Kidney (tissue), 14 donors: ENCODE results near the gene MYCN. TPM values are rescaled to one million over a fixed set of nuclear protein-coding genes. Genes with fewer than 3 reads are reported as not detected.

ENCODE experiments used
- DNase-seq, 5 donors: peaks; one replicate each; pipeline ENCODE4 v3.0.0-alpha.2; 2013 to 2020
- FAIRE-seq: peaks from 2 replicates; lab custom pipeline; 2012; peaks lifted over from hg19 to GRCh38; lab: Jason Lieb, UNC
- H3K27ac ChIP-seq, 2 donors: one replicate each; pipeline ENCODE4 v1.7.0; 2013; ENCODE audit warnings: low read depth in 2 of 2, low read length in 2 of 2, inconsistent platforms in 1 of 2
- H3K27me3 ChIP-seq: one replicate; pipeline ENCODE4 v1.7.1; 2013; ENCODE audit warnings: low read length, inconsistent platforms; ENCODE audit not compliant: control insufficient read depth, insufficient read depth
- H3K36me3 ChIP-seq, 3 donors: one replicate each; pipeline versions ENCODE4 v1.7.0 to v1.7.1; 2013; ENCODE audit warnings: low read length in 3 of 3, control low read depth in 1 of 3, inconsistent platforms in 1 of 3; ENCODE audit not compliant: insufficient read depth in 3 of 3, control insufficient read depth in 2 of 3
- H3K4me1 ChIP-seq, 3 donors: one replicate each; pipeline versions ENCODE4 v1.7.0 to v1.7.1; 2013; ENCODE audit warnings: low read length in 3 of 3, inconsistent platforms in 1 of 3, low read depth in 1 of 3; ENCODE audit not compliant: control insufficient read depth in 2 of 3, insufficient read depth in 2 of 3
- H3K4me3 ChIP-seq, 3 donors: one replicate each; pipeline versions ENCODE4 v1.7.0 to v1.8.1; 2013; ENCODE audit warnings: low read length in 3 of 3, control low read depth in 1 of 3, inconsistent platforms in 1 of 3
- H3K9ac ChIP-seq, 3 donors: one replicate each; pipeline versions ENCODE4 v1.7.0 to v1.7.1; 2013; ENCODE audit warnings: low read length in 3 of 3, control low read depth in 1 of 3, inconsistent platforms in 1 of 3
- H3K9me3 ChIP-seq, 3 donors: one replicate each; pipeline versions ENCODE4 v1.7.0 to v1.7.1; 2013; ENCODE audit warnings: low read length in 3 of 3, control low read depth in 1 of 3, inconsistent platforms in 1 of 3; ENCODE audit not compliant: control insufficient read depth in 2 of 3, insufficient read depth in 1 of 3
- CTCF ChIP-seq: IDR thresholded peaks from 3 replicates; pipeline ENCODE4 v1.5.1; 2012; ENCODE audit warnings: mild to moderate bottlenecking, moderate library complexity, borderline replicate concordance; ENCODE audit not compliant: insufficient read depth; ENCODE audit errors: extremely low read depth
- intact Hi-C: fragments of 100-400 bp; cut with DNase I; formaldehyde crosslinking; loops from one replicate; pipeline ENCODE4 v1.11.1; 2022
- polyA plus RNA-seq: library from polyadenylated mRNA; stranded (reverse); fragments of 350-450 nt; fragmentation: Illumina TruSeq; extraction: RNeasy Lipid Tissue Mini Kit (QIAGEN cat#74804); gene quantifications from one replicate; pipeline ENCODE4 v1.2.3, GENCODE V29; 2014; ENCODE audit warnings: low read depth, low replicate concordance; ENCODE audit not compliant: insufficient read depth
- total RNA-seq: library from RNA; stranded (reverse); fragmentation: NEBNext Ultra II Directional; extraction: Animal tissue kit (Norgen Biotek cat#: 25700); gene quantifications from one replicate; pipeline ENCODE4 v1.2.1, GENCODE V29; 2021
- donor health status: control.
- donor health status: control.
- donor health status: control.
- donor health status: control.
- donor health status: control.
- donor health status: DM: yes; HTN: yes; CAD: no.
- donor health status: Normal renal cell carcinoma (clear cell type).

Gene MYCN
- total and polyA plus RNA-seq, 2 donors from 2014 or later = 1.7 to 2.2 TPM

DNA sequence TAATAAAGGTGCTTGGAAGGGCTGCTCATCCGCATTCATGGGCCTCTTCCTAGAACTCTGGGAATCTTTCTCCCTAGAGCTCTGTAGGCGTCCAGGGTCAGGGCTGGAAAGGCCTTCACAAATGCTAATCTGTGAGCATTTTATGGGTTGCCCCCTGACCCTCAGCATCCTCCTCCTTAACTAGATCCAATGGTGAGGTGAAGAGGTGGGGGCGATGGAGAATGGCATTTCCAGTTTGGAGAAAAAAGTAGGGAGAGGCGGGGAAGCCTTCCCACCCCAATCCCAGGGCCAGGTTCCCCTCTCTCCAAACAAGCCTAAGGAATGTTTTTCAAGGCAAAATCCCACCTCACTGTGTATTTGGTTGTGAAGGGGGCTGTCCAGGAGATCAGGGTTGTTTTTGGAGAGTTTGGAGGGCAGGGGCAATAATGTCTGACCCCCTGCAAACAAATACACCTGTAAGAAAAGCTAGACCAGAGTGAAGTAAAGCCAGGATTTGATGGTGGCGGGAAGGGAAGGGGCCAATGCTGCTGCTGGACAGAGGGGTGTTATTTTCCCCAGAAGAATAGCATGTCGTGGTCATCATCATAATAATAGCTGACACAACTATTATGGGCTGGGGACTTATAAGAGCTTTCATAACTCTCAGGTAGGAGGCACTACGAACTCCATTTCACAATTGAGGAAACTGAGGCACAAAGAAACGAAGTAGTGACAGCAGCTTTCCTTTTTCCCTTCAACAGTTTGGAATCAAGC lies 1.4 kb upstream of the MYCN start:
- intact Hi-C loops = no loop called here
- no peak overlapping the region for H3K27ac ChIP-seq
- no peaks in the 10 kb centered on the region for H3K9me3 ChIP-seq
- peaks cover 0 to 18% (median 0%) of the 10 kb centered on the region in 3 donors for H3K4me1 ChIP-seq
- H3K27me3 ChIP-seq = no peaks in the 10 kb centered on the region
- TF ChIP-seq CTCF = no peak
- H3K36me3 ChIP-seq = no peaks in the 10 kb centered on the region
- no peak overlapping the region for H3K9ac ChIP-seq
- DNase-seq (no peak), FAIRE-seq (no peak)
- H3K4me3 ChIP-seq = peak overlapping the region in 2 of 3 donors; percentile 22 to 72

GRCh38 chr2:15939556-15939853 lies 845 bp upstream of the MYCN start:
- Histone ChIP-seq H3K9ac (no peak overlapping the region), H3K4me3 (peak overlapping the region in 2 of 3 donors; percentile 22 to 72), H3K9me3 (no peaks in the 10 kb centered on the region), H3K27me3 (no peaks in the 10 kb centered on the region), H3K36me3 (no peaks in the 10 kb centered on the region), H3K4me1 (peaks cover 0 to 18% (median 0%) of the 10 kb centered on the region in 3 donors), H3K27ac (no peak overlapping the region)
- TF ChIP-seq CTCF = no peak
- DNase-seq (peak in 2 of 5 donors; percentile 85 to 93), FAIRE-seq (no peak)
- intact Hi-C loops = no loop called here

DNA sequence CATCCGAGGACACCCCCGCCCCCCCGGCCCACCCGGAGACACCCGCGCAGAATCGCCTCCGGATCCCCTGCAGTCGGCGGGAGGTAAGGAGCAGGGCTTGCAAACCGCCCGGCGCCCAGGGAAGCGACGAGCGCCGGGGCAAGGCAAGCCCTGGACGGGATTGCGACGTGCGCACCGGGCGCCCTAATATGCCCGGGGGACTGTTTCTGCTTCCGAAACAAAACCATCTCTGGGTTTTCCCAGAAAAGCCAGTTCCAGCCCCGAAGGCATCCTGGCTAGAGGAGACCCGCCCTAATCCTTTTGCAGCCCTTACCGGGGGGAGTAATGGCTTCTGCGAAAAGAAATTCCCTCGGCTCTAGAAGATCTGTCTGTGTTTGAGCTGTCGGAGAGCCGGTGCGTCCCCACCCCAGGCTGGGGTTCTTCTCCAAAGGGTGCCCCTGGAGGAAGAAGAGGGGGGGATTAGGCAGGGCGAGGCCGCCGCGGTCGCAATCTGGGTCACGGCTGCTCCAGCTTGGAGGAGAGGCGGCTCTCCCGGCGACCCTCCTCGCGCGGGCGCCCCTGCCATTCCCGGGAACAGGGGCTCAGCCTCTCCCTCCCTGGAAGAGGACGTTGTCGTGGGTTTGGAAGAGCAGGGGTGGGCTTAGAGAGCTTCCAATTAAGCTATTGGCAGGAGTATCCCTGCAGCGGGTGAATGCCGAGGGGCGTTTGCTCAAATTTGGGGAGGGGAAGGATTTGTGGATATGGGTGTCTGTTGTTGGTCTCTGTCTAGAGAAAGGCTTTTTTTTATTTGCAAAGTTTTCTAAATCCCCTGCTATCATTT lies 521 bp downstream of the MYCN start:
- Histone ChIP-seq H3K27me3 (no peaks in the 10 kb centered on the region), H3K27ac (peak overlapping the region in 1 of 2 donors; percentile 43), H3K36me3 (peaks cover 0 to 2% (median 1%) of the 10 kb centered on the region in 3 donors), H3K4me3 (peak overlapping the region; percentile 56 to 75 (median 72)), H3K4me1 (peaks cover 0 to 18% (median 0%) of the 10 kb centered on the region in 3 donors), H3K9me3 (no peaks in the 10 kb centered on the region), H3K9ac (peak overlapping the region in 2 of 3 donors; percentile 38 to 51)
- no peak for FAIRE-seq
- DNase-seq = peak in 1 of 5 donors; percentile 73
- TF ChIP-seq CTCF = no peak
- intact Hi-C loops = no loop called here
